KMS-11 (cell line): ENCODE results near the gene TESMIN.

Source experiments
- H2AFZ ChIP-seq: fragments of 200-600 bp; sonication (generic); 2 replicates; pipeline ENCODE4 v1.6.1; 2016; ENCODE audit warnings: antibody characterized with exemption, mixed run types, low read depth
- H3K27ac ChIP-seq: fragments of 200-600 bp; sonication (generic); 2 replicates; pipeline ENCODE4 v1.6.1; 2016; ENCODE audit warnings: mild to moderate bottlenecking, mixed run types
- H3K27me3 ChIP-seq: fragments of 200-600 bp; sonication (generic); 2 replicates; pipeline ENCODE4 v1.6.1; 2017; ENCODE audit warnings: mild to moderate bottlenecking, low read depth, mixed run types, moderate library complexity; ENCODE audit not compliant: insufficient read depth
- H3K36me3 ChIP-seq: fragments of 200-600 bp; sonication (generic); 2 replicates; pipeline ENCODE4 v1.6.1; 2017; ENCODE audit warnings: mild to moderate bottlenecking, mixed run types; ENCODE audit not compliant: insufficient read depth
- H3K4me1 ChIP-seq: fragments of 200-600 bp; sonication (generic); 2 replicates; pipeline ENCODE4 v1.6.1; 2016; ENCODE audit warnings: mild to moderate bottlenecking, low read depth, mixed run types; ENCODE audit not compliant: poor library complexity, severe bottlenecking
- H3K4me2 ChIP-seq: fragments of 200-600 bp; sonication (generic); 2 replicates; pipeline ENCODE4 v1.7.0; 2016; ENCODE audit warnings: mild to moderate bottlenecking, mixed run types
- H3K4me3 ChIP-seq: fragments of 200-600 bp; sonication (generic); IDR thresholded peaks from 2 replicates; pipeline ENCODE4 v1.6.1; 2017; ENCODE audit warnings: low read depth, low read length, mixed read lengths; ENCODE audit not compliant: insufficient read depth
- H3K79me2 ChIP-seq: fragments of 200-600 bp; sonication (generic); 2 replicates; pipeline ENCODE4 v1.6.1; 2016; ENCODE audit warnings: low read depth, mixed run types; ENCODE audit not compliant: insufficient read depth
- H3K9ac ChIP-seq: fragments of 200-600 bp; sonication (generic); 2 replicates; pipeline ENCODE4 v1.6.1; 2016; ENCODE audit warnings: mild to moderate bottlenecking, mixed run types
- H4K20me1 ChIP-seq: fragments of 200-600 bp; sonication (generic); 2 replicates; pipeline ENCODE4 v1.6.1; 2016; ENCODE audit warnings: mild to moderate bottlenecking, mixed run types; ENCODE audit not compliant: insufficient read depth
- TF ChIP-seq, protein P1 (sequence below): fragments of 200-600 bp; sonication (generic); conservative IDR thresholded peaks from 2 replicates; pipeline ENCODE4 v1.6.1; 2017; ENCODE audit warnings: low read depth, mild to moderate bottlenecking, antibody characterized with exemption, low read length, moderate library complexity, mixed read lengths

Gene TESMIN

DNA sequence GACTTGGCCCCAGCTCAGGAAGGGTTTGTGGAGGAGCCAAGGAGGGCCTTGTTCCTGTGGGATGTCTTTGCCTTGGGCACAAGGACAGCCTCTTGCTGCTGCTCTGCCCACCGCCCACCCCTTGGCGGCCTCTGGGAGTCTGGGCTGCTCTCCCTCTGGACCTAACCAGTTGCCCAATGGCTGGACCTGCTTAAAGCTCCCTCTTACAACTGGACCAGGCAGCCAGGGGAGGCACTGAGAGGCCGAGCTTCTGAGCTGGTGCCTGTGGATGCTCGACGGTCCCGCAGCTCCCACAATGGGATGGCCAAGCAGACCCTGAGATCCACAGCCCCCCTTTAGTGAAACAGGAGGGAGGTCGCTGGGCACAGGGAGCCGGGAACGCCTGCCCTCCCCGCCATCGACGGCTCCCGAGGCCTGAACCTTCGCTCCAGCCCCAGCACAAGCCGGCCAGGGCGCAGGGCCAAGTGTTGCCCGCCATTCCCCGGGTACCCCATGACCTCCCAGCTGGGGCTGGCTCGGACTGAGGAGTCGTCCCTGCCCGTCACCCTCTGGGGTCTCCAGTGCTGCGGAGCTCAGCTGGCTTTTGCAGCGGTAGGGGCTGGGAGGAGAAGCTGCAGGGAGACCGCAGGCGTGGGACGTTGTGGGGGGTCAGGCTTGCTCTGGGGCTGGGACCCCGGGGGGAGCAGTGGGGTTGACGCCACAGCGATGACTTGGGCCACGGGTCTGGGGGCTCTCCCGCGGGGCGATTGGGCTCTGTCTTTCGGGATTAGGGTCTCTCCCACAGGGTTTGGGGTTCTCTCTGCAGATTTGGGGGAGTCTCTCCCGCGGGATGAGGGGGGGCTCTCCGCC lies 67.6 kb downstream of the TESMIN start:
- Histone ChIP-seq H2AFZ (no peak overlapping the region), H3K79me2 (no peaks in the 10 kb centered on the region), H3K9ac (no peak overlapping the region), H4K20me1 (no peaks in the 10 kb centered on the region), H3K27me3 (peaks cover 27% of the 10 kb centered on the region), H3K4me3 (no peak overlapping the region), H3K4me2 (no peak overlapping the region), H3K27ac (no peak overlapping the region), H3K36me3 (no peaks in the 10 kb centered on the region), H3K4me1 (no peaks in the 10 kb centered on the region)
- TF ChIP-seq, protein P1, sequence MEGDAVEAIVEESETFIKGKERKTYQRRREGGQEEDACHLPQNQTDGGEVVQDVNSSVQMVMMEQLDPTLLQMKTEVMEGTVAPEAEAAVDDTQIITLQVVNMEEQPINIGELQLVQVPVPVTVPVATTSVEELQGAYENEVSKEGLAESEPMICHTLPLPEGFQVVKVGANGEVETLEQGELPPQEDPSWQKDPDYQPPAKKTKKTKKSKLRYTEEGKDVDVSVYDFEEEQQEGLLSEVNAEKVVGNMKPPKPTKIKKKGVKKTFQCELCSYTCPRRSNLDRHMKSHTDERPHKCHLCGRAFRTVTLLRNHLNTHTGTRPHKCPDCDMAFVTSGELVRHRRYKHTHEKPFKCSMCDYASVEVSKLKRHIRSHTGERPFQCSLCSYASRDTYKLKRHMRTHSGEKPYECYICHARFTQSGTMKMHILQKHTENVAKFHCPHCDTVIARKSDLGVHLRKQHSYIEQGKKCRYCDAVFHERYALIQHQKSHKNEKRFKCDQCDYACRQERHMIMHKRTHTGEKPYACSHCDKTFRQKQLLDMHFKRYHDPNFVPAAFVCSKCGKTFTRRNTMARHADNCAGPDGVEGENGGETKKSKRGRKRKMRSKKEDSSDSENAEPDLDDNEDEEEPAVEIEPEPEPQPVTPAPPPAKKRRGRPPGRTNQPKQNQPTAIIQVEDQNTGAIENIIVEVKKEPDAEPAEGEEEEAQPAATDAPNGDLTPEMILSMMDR = no peak

GRCh38 chr11:68683121-68683520 lies 68.2 kb downstream of the TESMIN start:
- Histone ChIP-seq H3K4me3 (no peak overlapping the region), H2AFZ (no peak overlapping the region), H3K27me3 (peaks cover 26% of the 10 kb centered on the region), H3K9ac (no peak overlapping the region), H3K4me1 (no peaks in the 10 kb centered on the region), H3K27ac (no peak overlapping the region), H3K36me3 (no peaks in the 10 kb centered on the region), H3K79me2 (no peaks in the 10 kb centered on the region), H4K20me1 (no peaks in the 10 kb centered on the region), H3K4me2 (no peak overlapping the region)
- TF ChIP-seq, protein P1 = no peak

GRCh38 chr11:68682531-68682961 lies 68.8 kb downstream of the TESMIN start:
- Histone ChIP-seq H3K27ac (no peak overlapping the region), H2AFZ (no peak overlapping the region), H3K9ac (no peak overlapping the region), H4K20me1 (no peaks in the 10 kb centered on the region), H3K4me2 (no peak overlapping the region), H3K4me3 (no peak overlapping the region), H3K36me3 (no peaks in the 10 kb centered on the region), H3K27me3 (peaks cover 24% of the 10 kb centered on the region), H3K4me1 (no peaks in the 10 kb centered on the region), H3K79me2 (no peaks in the 10 kb centered on the region)
- TF ChIP-seq, protein P1 = no peak

DNA sequence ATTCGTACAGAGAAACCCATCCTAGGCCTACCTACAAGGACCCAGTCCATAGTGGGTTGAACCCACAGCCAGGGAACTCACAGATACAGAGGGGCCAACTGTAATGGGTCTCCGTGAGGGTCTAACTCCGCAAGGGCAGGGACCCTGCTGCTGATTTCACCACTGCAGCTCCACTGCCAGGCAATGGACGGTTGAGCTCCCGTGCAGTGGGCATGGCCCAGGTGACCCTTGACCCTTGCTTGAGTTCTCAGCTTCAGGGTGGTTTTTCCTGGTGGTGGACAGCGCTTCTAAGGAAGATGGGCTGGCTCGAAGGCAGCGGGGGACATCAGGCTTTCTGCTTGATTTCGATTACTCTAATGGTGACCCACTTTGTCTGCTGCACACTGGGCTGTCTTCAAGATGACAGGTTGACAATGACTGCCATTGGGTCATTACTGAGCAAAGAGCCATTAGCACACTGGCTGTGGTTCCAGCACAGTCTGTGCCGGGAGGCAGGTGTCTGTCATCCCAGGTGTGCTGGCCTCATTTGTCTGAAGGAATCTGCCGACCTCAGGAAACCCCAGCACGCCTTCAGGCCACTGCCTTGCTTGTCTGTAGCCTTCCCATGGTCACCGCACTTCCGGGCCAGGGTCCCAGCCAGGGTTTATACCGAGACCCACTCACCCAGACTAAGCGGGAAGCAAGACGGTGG lies 70.6 kb downstream of the TESMIN start:
- no peak overlapping the region for H2AFZ ChIP-seq
- no peaks in the 10 kb centered on the region for H3K4me1 ChIP-seq
- TF ChIP-seq, protein P1 = no peak

More for the DNA sequence above, 70.6 kb downstream of the TESMIN start:
- Histone ChIP-seq H4K20me1 (no peaks in the 10 kb centered on the region), H3K36me3 (no peaks in the 10 kb centered on the region), H3K4me3 (no peak overlapping the region), H3K27me3 (peaks cover 10% of the 10 kb centered on the region; the same call in 1 of the 2 replicates), H3K79me2 (no peaks in the 10 kb centered on the region), H3K4me2 (no peak overlapping the region), H3K9ac (no peak overlapping the region), H3K27ac (no peak overlapping the region)
